Activated T-cell treated with anti-CD3 and anti-CD28 coated beads, Interleukin-2, amount 50 U/mL, for 72 hours (primary cell): ENCODE measurements around the gene DNASE1L3. TPM values are rescaled to one million over a fixed set of nuclear protein-coding genes. Genes with fewer than 3 reads are reported as not detected.

Source experiments
- ATAC-seq, 2 donors: fragments of 150-1000 bp; cut with Tn5 transposase; replicated peaks in 1 of 2; 2 replicates each; pipeline ENCODE4 v1.10.0; 2021; ENCODE audit warnings: moderate library complexity in 2 of 2, mild to moderate bottlenecking in 1 of 2
- DNase-seq, 2 donors: peaks; one replicate each; pipeline ENCODE4 v3.0.0; 2021 to 2022; ENCODE audit warnings: mixed read lengths in 1 of 2
- H3K27ac Mint-ChIP-seq: one replicate; pipeline ENCODE4 v1.8.0; 2022; ENCODE audit warnings: mild to moderate bottlenecking, moderate library complexity, mixed read lengths
- H3K27me3 Mint-ChIP-seq: one replicate; pipeline ENCODE4 v1.8.0; 2022; ENCODE audit warnings: low read depth, mixed read lengths
- H3K36me3 Mint-ChIP-seq, 2 donors: one replicate each; pipeline ENCODE4 v1.8.0; 2022; ENCODE audit warnings: mixed read lengths in 2 of 2, mild to moderate bottlenecking in 1 of 2; ENCODE audit not compliant: insufficient read depth in 2 of 2
- H3K4me1 Mint-ChIP-seq: one replicate; pipeline ENCODE4 v1.8.0; 2022; ENCODE audit warnings: low read depth, mixed read lengths
- H3K4me3 Mint-ChIP-seq, 2 donors: one replicate each; pipeline ENCODE4 v1.8.0; 2022; ENCODE audit warnings: mild to moderate bottlenecking in 2 of 2, mixed read lengths in 2 of 2, moderate library complexity in 2 of 2
- H3K9me3 Mint-ChIP-seq, 2 donors: one replicate each; pipeline ENCODE4 v1.8.0; 2022; ENCODE audit warnings: mixed read lengths in 2 of 2
- total RNA-seq, 2 donors: library from RNA; stranded (reverse); gene quantifications; one replicate each; pipeline ENCODE4 v1.2.3, GENCODE V29; 2022

The DNASE1L3 gene, protein sequence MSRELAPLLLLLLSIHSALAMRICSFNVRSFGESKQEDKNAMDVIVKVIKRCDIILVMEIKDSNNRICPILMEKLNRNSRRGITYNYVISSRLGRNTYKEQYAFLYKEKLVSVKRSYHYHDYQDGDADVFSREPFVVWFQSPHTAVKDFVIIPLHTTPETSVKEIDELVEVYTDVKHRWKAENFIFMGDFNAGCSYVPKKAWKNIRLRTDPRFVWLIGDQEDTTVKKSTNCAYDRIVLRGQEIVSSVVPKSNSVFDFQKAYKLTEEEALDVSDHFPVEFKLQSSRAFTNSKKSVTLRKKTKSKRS
- total RNA-seq: not detected

DNA sequence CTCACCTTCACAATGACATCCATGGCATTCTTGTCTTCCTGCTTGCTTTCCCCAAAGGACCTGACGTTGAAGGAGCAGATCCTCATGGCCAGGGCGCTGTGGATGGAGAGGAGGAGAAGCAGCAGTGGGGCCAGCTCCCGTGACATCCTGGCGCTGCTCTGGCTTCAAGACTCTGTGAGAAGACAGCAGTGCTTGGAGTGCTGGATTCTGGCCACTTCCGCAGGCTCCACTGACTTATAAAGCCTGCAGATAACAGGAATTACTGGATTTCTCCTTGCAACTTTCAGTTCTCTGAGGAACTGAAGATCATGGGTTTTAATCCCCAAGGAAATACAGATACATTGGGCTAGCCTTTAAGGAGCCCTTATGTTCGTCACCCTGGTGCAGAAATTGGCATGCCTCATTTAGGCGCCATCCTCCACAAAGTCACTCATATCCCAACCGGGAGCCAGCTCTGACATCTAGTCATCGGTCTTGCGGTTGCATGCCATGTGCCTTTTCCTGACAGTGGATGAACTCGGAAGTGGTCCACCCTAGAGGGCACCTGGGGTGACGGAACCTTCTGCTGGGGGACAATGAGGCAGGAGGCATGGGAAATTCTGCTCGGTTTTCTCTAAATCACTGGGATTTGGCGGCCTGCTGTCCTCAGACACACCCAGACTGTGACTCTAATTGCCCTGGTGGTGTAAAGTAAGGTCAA lies at the start of gene DNASE1L3:
DNASE1L3 (minus strand) TSS at position 212 of the 700 bp plus-strand sequence; CDS start at position 146, 66 bp downstream.
- Mint-ChIP-seq H3K4me3 (no peak within 1 kb of the TSS), H3K27me3 (peaks cover 17% of the 10 kb centered on the region), H3K4me1 (peaks cover 42% of the 10 kb centered on the region), H3K36me3 (no peaks in the 10 kb centered on the region), H3K27ac (peak within 1 kb of the TSS; percentile 16), H3K9me3 (no peaks in the 10 kb centered on the region)
- ATAC-seq (no peak), DNase-seq (no peak)

DNA sequence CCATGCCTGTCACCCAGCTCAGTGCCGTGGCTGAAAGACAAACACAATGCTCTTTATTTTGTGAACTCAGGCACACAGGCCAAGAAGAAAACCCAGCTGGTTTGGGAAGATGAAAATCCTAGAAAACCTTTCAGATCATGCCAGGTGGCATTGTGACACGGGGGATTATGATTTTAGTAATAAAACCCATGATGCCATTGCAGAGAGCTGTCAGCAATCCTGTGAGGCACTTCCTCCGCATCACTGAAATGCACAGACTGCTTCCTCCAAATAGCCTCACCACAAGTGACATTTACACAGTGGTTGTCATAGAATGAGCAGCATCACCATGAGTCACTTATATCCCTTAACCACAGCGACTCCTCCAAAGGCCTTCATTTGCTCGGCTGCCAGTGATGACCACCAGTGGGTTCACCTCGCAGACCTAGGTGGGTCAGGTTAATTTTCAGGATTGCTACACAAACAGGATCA lies 49.5 kb upstream of the DNASE1L3 start:
- ATAC-seq: peak; percentile 89 to 95
- Mint-ChIP-seq H3K4me3 (no peak overlapping the region), H3K36me3 (peaks cover 0 to 1% of the 10 kb centered on the region in 2 donors), H3K27me3 (no peaks in the 10 kb centered on the region), H3K4me1 (peaks cover 16% of the 10 kb centered on the region), H3K9me3 (no peaks in the 10 kb centered on the region), H3K27ac (peak overlapping the region; percentile 50)
- peak; percentile 13 to 22 for DNase-seq

DNA sequence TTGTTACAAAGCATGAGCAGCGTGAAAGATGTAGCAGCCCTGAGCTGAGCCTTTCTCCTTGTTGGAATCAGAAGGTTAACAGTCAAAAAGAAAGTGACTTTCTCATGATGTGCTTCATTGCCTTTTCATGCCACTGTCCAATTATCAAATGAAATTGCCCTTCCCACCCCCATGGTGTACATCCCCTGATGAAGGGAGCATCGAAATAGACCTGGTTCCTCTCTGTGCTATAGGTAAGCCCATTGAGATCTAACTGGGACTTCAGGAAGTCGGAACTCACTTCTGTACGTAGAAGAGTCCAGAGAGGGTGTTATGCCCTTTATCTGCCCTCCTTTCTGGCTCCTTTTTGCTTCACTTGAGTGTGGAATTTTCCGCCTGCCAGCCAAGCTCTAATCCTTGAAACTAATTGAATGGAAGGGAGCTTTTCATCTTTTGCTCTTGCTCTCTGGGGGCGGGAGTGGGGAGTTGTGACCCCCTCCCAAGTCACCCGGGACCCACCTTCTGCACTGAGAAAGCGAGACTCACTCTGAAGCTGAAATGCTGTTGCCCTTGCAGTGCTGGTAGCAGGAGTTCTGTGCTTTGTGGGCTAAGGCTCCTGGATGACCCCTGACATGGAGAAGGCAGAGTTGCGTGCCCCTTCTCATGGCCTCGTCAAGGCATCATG lies 47.8 kb upstream of the DNASE1L3 start:
- H3K4me1 Mint-ChIP-seq: peaks cover 16% of the 10 kb centered on the region
- H3K27me3 Mint-ChIP-seq: no peaks in the 10 kb centered on the region
- H3K4me3 Mint-ChIP-seq: no peak overlapping the region
- DNase-seq (no peak), ATAC-seq (no peak)
- no peak overlapping the region for H3K27ac Mint-ChIP-seq
- H3K9me3 Mint-ChIP-seq: no peaks in the 10 kb centered on the region
- H3K36me3 Mint-ChIP-seq: peaks cover 0 to 1% of the 10 kb centered on the region in 2 donors

DNA sequence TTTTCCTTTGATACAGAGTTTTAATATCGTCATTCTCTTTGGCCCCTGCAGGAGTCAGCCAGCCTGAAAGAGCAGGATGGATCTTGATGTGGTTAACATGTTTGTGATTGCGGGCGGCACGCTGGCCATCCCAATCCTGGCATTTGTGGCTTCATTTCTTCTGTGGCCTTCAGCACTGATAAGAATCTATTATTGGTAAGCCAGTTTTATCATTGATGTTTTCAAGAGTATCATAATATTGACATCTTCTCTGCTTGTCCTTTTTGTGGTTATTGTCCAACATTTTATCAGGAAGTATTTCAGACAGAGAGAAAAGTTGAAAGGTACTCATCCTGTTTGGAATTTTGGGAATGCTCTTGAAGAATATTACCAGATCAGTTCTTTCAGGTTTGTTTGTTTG lies 45.7 kb upstream of the DNASE1L3 start:
- H3K4me1 Mint-ChIP-seq: peaks cover 23% of the 10 kb centered on the region
- peaks cover 0 to 1% of the 10 kb centered on the region in 2 donors for H3K36me3 Mint-ChIP-seq
- no peak overlapping the region for H3K4me3 Mint-ChIP-seq
- ATAC-seq (no peak), DNase-seq (no peak)
- H3K27me3 Mint-ChIP-seq: no peaks in the 10 kb centered on the region
- H3K9me3 Mint-ChIP-seq: no peaks in the 10 kb centered on the region
- no peak overlapping the region for H3K27ac Mint-ChIP-seq

DNA sequence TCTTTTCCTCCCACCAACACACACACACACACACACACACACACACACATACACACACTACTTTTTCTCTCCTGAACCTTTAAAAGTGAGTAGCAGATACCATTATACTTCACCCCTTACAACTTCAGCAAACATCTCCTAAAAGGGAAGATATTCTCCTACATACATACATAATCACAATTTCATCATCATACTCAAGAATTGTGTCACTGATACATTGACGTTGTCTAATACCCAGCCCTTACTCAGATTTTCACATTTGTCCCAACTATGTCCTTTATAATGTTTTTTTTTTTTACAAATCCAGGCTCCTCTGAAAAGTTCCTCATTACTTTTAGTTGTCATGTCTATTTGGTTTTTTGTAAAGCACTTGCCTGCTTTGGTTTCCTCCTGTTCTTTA lies 45.3 kb upstream of the DNASE1L3 start:
- ATAC-seq (no peak), DNase-seq (no peak)
- Mint-ChIP-seq H3K4me1 (peaks cover 23% of the 10 kb centered on the region), H3K27me3 (no peaks in the 10 kb centered on the region), H3K27ac (no peak overlapping the region), H3K9me3 (no peaks in the 10 kb centered on the region), H3K4me3 (no peak overlapping the region), H3K36me3 (peaks cover 0 to 1% of the 10 kb centered on the region in 2 donors)

DNA sequence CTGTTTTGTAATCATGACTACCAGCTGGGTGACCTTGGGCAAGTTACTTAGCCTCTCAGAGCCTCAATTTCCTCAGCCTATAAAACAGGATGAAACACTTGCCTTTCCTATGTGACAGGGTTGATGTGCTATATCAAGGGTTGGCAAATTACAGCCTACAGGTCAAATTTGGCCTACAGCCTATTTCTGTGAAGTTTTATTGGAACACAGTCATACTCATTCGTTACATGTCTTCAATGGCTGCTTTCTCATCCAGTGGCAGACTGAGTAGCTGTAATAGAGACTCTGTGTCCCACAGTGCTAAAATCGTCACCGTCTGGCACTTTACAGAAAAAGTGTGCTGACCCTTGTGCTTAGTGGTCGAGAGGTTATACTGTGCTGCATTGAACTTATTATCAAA lies 43.4 kb upstream of the DNASE1L3 start:
- Mint-ChIP-seq H3K9me3 (no peaks in the 10 kb centered on the region), H3K36me3 (peaks cover 0 to 1% of the 10 kb centered on the region in 2 donors), H3K27me3 (no peaks in the 10 kb centered on the region), H3K4me1 (peaks cover 13% of the 10 kb centered on the region), H3K27ac (no peak overlapping the region), H3K4me3 (no peak overlapping the region)
- ATAC-seq: no peak
- DNase-seq: no peak

DNA sequence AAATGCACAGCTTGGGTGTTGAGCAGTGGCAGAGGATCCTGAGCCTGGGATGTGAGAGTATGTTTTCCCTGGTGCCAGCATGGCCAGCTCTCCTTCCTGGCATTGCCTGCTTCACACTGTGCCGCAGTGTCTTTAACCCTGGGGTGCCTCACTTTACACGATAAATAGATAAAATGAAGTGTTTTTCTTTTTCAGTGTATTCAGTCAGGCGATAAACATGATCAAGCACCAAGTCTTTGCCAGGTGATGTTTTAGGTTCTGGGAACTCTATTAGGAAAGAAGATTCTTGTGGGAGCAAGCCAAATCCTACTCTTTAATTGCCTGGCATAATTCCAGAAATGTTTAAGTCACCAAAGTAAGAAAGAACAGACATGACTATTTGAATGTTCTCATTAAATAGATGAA lies 40.9 kb upstream of the DNASE1L3 start:
- H3K4me3 Mint-ChIP-seq: no peak overlapping the region
- no peaks in the 10 kb centered on the region for H3K27me3 Mint-ChIP-seq
- ATAC-seq: no peak
- H3K9me3 Mint-ChIP-seq: no peaks in the 10 kb centered on the region
- no peaks in the 10 kb centered on the region for H3K36me3 Mint-ChIP-seq
- DNase-seq: no peak
- H3K4me1 Mint-ChIP-seq: peaks cover 19% of the 10 kb centered on the region
- H3K27ac Mint-ChIP-seq: no peak overlapping the region

DNA sequence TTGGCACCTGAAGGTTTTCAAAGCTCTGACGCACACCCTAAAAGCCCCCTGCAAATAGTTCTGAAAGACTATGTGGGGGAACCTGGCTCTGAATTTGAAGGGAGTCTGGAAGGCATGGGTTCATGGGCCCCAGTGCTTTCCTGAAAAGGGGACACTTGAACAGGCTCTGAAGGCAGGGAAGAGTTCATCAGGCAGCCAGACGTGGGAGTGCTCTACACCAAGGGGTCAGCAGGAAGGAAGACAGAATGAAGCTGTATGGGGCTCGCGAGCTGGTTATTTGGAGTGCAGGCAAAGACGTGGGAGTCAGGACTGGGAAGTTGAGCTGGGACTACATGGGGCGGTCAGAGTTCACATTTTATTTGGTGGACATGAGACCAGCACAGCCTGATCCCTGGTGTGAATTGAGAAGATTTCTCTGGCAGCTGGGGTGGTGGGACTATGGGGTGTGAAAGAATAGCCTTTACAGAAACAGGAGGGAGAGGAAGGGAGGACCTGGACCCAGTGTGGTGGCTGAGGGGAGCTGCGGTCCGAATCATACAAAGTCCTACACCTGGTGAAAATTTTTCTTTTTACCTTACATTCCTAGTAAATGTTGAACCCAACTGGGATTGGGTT lies 39.4 kb upstream of the DNASE1L3 start:
- H3K36me3 Mint-ChIP-seq: no peaks in the 10 kb centered on the region
- ATAC-seq (no peak), DNase-seq (no peak)
- no peak overlapping the region for H3K27ac Mint-ChIP-seq
- H3K27me3 Mint-ChIP-seq: no peaks in the 10 kb centered on the region
- H3K4me3 Mint-ChIP-seq: no peak overlapping the region
- peaks cover 19% of the 10 kb centered on the region for H3K4me1 Mint-ChIP-seq
- H3K9me3 Mint-ChIP-seq: no peaks in the 10 kb centered on the region

DNA sequence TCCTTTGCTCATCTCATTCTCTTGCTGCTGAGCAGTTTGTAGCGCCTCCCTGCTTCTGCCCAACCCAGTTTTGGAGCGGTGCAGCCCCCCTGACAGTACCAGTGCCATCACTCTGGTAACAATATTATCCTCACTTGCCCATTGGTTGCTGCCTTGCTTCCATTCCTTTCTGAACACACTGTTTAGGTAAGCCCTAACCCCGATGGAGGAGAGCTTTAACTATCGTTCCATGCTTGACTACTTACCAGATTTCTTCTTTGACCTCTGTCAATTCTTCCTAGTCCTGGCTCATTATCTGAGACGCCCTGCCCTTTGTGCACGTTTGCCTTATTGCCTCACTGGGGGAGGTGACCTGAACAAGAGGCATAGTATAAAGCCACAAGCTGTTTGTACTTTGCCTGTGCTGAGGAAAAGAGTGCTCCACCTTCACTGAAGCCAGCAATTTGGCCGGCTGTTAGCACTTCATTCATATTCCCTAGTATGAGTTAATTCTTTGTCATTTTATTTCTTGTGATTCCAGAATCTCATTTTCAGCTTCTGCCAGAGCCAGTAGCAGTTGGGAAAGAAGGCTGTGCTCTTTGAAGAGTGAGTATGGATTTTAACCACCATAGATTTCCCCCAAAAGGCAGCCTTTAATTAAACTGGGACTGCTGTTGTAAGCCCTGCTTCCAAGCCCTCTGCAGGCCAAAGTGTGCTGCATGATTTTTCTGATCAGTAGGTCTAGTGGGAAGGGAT lies 38.8 kb upstream of the DNASE1L3 start:
- no peaks in the 10 kb centered on the region for H3K36me3 Mint-ChIP-seq
- H3K9me3 Mint-ChIP-seq: no peaks in the 10 kb centered on the region
- no peak overlapping the region for H3K4me3 Mint-ChIP-seq
- peaks cover 19% of the 10 kb centered on the region for H3K4me1 Mint-ChIP-seq
- no peak overlapping the region for H3K27ac Mint-ChIP-seq
- DNase-seq (no peak), ATAC-seq (no peak)
- no peaks in the 10 kb centered on the region for H3K27me3 Mint-ChIP-seq

DNA sequence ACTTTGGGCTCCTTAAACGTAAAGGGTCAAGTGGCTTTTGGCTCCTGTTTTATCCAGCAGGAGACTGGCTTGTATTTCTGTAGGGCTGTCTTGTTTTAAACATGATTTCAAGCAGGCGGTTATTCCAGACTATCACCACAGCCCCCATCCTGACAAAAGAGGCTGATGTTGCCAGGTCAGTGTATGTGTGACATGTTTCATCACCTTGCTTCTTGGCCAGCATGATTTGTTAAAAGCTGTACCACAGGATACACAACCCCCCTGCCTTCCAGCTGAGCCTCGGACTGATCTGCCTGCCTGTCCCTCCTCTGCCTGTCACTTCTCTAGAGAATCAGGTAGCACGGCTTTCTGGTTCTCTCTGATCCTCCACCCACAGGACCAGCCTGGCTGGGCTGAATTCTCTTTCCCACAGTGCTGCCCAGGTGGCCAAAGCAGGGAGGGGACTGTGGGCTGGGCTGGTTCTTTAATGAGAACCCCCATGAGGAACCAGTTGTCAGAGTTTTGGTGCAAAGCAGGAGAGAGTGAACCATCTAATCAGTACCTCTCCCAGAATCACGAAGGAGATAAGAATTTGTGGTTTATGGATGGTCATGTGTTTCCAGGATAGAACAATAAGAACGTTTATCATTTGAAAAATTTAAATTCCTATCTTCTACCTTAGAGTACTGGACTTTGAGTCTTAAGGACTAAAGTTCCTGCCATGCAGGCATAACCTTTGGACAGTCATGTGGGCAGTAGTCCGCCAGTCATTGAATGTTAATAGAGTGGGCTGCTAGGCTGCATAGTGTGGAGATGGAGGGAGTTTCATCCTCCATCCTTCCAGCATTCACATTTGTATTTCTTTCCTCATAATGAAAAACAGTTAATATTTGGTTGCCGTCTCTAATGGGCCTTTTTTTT lies 35.6 kb upstream of the DNASE1L3 start:
- Mint-ChIP-seq H3K9me3 (no peaks in the 10 kb centered on the region), H3K27me3 (no peaks in the 10 kb centered on the region), H3K27ac (no peak overlapping the region), H3K36me3 (no peaks in the 10 kb centered on the region), H3K4me3 (no peak overlapping the region), H3K4me1 (peaks cover 11% of the 10 kb centered on the region)
- ATAC-seq (no peak), DNase-seq (no peak)

DNA sequence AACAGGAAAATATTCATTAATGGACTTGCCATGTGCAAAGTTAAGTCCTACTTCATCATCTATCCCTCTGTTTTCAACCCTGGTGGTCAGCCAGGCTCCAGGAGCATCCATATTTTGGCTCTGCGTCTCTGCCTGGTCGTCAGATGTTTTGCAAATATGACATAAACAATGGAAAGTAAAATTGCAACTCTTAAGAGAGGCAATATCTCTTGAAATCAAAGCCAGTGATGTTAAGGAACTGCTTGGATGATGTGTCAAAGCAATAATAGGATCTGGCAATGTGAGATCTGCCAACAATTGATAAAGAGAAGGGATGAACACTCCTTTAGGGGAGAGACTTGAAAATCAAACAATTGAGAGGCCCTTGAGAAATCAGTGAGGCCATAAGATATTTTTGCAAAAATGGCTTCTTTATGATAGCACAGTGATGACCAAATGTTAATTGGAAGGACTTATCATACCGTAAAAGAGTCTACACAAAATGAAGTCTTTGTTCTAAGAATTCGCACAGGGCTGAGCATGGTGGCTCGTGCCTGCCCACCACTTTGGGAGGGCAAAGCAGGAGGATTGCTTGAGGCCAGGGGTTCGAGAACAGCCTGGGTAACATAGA lies 33.3 kb upstream of the DNASE1L3 start:
- H3K4me1 Mint-ChIP-seq: peaks cover 14% of the 10 kb centered on the region
- no peaks in the 10 kb centered on the region for H3K27me3 Mint-ChIP-seq
- ATAC-seq (no peak), DNase-seq (no peak)
- H3K4me3 Mint-ChIP-seq: no peak overlapping the region
- H3K36me3 Mint-ChIP-seq: no peaks in the 10 kb centered on the region
- no peaks in the 10 kb centered on the region for H3K9me3 Mint-ChIP-seq
- no peak overlapping the region for H3K27ac Mint-ChIP-seq
